Erythroblast (primary cell): ENCODE measurements around the gene CELF4.

Experiments used
- GATA1 ChIP-seq: IDR thresholded peaks from 2 replicates; pipeline ENCODE4 v1.6.1; 2011; ENCODE audit warnings: low read depth, mild to moderate bottlenecking, control low read depth, low read length, moderate library complexity
- POLR2A ChIP-seq: IDR thresholded peaks from 2 replicates; pipeline ENCODE4 v1.6.1; 2011; ENCODE audit warnings: mild to moderate bottlenecking, low read length

DNA sequence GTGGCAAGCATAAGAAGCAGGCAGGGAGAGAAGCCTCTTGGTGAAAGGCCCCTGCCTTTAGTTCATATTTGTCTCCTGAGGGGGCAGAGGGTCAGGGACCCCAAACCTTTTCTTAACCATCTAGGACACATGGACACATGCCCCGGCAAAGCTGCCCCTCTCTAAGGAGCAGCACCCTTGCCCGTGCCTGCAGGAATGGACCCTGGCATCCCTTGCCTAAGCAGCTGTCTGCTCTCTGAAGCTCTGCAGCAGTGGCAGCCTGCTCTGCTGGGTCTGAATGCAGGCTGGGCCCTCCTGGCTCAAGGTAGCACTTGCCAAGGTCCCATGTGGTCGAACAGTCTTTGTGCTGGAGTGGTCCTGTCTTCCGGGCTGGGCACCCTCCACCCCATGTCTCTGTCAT, 174.4 kb downstream of the CELF4 start:
- TF ChIP-seq POLR2A (no peak), GATA1 (no peak)
